ENCODE measurements around the gene ZSWIM1. TPM values are rescaled to one million over a fixed set of nuclear protein-coding genes. Genes with fewer than 3 reads are reported as not detected.

The ZSWIM1 gene
- total and polyA plus RNA-seq, 2 of the 13 experiments (the other 11 are each of a cell fraction or from before 2014, with no cell fraction given) = 9.5 to 11.7 TPM

DNA sequence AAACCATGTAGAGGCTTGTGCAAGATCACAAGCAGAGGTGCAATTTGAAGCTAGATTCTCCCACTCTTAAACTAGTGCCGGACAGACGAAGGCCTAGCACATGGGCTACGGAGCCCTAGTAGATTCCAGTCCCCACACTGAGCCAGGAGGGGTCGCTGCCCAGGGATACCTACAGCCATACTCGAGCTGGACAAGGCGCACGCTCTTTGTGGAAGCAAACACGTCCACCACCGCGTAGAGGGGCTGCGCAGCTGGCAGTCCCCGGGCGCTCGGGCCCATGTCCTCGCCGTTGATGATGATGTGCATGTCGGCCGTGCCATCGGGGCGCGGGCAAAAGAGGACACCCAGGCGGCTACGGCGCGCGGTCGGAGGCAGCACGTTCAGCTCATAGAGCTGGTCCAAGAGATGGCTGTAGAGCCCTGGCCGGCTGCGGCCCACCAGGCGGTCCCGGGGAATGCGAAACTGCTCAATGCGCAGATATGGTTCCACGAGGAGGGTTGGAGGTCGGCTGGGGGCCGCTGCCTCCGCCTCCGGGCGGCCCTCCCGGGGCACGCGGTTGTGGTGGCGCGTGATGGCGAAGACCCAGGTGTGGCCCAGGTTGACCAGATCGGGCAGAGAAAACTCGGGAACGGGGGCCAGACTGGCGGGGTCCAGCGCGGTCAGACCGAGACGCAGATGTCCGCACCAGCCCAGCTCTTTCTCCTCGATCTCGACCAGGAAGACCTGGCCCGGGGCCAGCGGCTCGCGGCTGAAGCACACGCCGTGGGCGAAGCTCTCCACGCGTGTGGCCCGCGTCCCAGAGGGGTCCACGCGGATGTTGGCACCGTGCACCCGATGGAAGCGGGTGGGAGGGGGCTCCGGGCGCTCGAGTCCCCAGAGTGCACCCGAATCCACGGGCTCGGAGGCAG lies 9.3 kb downstream of the ZSWIM1 start (continued):
- TF ChIP-seq, protein P1, sequence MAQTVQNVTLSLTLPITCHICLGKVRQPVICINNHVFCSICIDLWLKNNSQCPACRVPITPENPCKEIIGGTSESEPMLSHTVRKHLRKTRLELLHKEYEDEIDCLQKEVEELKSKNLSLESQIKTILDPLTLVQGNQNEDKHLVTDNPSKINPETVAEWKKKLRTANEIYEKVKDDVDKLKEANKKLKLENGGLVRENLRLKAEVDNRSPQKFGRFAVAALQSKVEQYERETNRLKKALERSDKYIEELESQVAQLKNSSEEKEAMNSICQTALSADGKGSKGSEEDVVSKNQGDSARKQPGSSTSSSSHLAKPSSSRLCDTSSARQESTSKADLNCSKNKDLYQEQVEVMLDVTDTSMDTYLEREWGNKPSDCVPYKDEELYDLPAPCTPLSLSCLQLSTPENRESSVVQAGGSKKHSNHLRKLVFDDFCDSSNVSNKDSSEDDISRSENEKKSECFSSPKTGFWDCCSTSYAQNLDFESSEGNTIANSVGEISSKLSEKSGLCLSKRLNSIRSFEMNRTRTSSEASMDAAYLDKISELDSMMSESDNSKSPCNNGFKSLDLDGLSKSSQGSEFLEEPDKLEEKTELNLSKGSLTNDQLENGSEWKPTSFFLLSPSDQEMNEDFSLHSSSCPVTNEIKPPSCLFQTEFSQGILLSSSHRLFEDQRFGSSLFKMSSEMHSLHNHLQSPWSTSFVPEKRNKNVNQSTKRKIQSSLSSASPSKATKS (CRISPR knock-in tag; IDR thresholded peaks at IDR 0.05) = no peak
- no peak for TF ChIP-seq ZNF780A (CRISPR knock-in tag; IDR thresholded peaks at IDR 0.05)
- TF ChIP-seq HDAC6 (IDR thresholded peaks at IDR 0.05; ENCODE audit: low read depth, low read length) = no peak
- TF ChIP-seq, protein P2, sequence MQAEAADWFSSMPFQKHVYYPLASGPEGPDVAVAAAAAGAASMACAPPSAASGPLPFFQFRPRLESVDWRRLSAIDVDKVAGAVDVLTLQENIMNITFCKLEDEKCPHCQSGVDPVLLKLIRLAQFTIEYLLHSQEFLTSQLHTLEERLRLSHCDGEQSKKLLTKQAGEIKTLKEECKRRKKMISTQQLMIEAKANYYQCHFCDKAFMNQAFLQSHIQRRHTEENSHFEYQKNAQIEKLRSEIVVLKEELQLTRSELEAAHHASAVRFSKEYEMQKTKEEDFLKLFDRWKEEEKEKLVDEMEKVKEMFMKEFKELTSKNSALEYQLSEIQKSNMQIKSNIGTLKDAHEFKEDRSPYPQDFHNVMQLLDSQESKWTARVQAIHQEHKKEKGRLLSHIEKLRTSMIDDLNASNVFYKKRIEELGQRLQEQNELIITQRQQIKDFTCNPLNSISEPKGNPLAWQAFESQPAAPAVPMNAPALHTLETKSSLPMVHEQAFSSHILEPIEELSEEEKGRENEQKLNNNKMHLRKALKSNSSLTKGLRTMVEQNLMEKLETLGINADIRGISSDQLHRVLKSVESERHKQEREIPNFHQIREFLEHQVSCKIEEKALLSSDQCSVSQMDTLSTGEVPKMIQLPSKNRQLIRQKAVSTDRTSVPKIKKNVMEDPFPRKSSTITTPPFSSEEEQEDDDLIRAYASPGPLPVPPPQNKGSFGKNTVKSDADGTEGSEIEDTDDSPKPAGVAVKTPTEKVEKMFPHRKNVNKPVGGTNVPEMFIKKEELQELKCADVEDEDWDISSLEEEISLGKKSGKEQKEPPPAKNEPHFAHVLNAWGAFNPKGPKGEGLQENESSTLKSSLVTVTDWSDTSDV (CRISPR knock-in tag; IDR thresholded peaks at IDR 0.05) = no peak; the same call in 1 of the 2 replicates
- TF ChIP-seq ZEB1 (IDR thresholded peaks at IDR 0.05; ENCODE audit: insufficient replicate concordance, low read depth) = no peak
- peak; percentile 65 for TF ChIP-seq BHLHE40 (IDR thresholded peaks at IDR 0.05; ENCODE audit: low read length)
- TF ChIP-seq ZNF672 (CRISPR knock-in tag; IDR thresholded peaks at IDR 0.05) = no peak
- TF ChIP-seq ZNF260 (CRISPR knock-in tag; IDR thresholded peaks at IDR 0.05; ENCODE audit: borderline replicate concordance, low read depth) = no peak
- peak; percentile 85 for TF ChIP-seq HOXD1 (CRISPR knock-in tag; IDR thresholded peaks at IDR 0.05)
- TF ChIP-seq, protein P3, sequence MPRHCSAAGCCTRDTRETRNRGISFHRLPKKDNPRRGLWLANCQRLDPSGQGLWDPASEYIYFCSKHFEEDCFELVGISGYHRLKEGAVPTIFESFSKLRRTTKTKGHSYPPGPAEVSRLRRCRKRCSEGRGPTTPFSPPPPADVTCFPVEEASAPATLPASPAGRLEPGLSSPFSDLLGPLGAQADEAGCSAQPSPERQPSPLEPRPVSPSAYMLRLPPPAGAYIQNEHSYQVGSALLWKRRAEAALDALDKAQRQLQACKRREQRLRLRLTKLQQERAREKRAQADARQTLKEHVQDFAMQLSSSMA (CRISPR knock-in tag; IDR thresholded peaks at IDR 0.05) = peak; percentile 95
- TF ChIP-seq, protein P4, sequence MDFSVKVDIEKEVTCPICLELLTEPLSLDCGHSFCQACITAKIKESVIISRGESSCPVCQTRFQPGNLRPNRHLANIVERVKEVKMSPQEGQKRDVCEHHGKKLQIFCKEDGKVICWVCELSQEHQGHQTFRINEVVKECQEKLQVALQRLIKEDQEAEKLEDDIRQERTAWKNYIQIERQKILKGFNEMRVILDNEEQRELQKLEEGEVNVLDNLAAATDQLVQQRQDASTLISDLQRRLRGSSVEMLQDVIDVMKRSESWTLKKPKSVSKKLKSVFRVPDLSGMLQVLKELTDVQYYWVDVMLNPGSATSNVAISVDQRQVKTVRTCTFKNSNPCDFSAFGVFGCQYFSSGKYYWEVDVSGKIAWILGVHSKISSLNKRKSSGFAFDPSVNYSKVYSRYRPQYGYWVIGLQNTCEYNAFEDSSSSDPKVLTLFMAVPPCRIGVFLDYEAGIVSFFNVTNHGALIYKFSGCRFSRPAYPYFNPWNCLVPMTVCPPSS (IDR thresholded peaks at IDR 0.05) = no peak
- TF ChIP-seq ZNF879 (CRISPR knock-in tag; IDR thresholded peaks at IDR 0.05) = 0 out of 2 replicates have a peak, but pooled peaks have one; percentile 11
- no peak for TF ChIP-seq IRX3 (CRISPR knock-in tag; IDR thresholded peaks at IDR 0.05; ENCODE audit: borderline replicate concordance, low read depth)
- peak; percentile 90; the same call in 1 of the 2 replicates for TF ChIP-seq BRCA1 (CRISPR knock-in tag; IDR thresholded peaks at IDR 0.05)
- TF ChIP-seq SP140L (CRISPR knock-in tag; IDR thresholded peaks at IDR 0.05; ENCODE audit: borderline replicate concordance) = peak; percentile 82; the same call in 1 of the 2 replicates
- peak; percentile 64; the same call in 1 of the 2 replicates for TF ChIP-seq HNRNPL (IDR thresholded peaks at IDR 0.05; ENCODE audit: low read depth, low read length)
- no peak for TF ChIP-seq HOXA7 (CRISPR knock-in tag; IDR thresholded peaks at IDR 0.05)
- TF ChIP-seq, protein P5, sequence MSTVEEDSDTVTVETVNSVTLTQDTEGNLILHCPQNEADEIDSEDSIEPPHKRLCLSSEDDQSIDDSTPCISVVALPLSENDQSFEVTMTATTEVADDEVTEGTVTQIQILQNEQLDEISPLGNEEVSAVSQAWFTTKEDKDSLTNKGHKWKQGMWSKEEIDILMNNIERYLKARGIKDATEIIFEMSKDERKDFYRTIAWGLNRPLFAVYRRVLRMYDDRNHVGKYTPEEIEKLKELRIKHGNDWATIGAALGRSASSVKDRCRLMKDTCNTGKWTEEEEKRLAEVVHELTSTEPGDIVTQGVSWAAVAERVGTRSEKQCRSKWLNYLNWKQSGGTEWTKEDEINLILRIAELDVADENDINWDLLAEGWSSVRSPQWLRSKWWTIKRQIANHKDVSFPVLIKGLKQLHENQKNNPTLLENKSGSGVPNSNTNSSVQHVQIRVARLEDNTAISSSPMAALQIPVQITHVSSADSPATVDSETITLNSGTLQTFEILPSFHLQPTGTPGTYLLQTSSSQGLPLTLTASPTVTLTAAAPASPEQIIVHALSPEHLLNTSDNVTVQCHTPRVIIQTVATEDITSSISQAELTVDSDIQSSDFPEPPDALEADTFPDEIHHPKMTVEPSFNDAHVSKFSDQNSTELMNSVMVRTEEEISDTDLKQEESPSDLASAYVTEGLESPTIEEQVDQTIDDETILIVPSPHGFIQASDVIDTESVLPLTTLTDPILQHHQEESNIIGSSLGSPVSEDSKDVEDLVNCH (CRISPR knock-in tag; IDR thresholded peaks at IDR 0.05) = no peak
- TF ChIP-seq ZNF367 (CRISPR knock-in tag; IDR thresholded peaks at IDR 0.05; ENCODE audit: borderline replicate concordance) = no peak
